Cardiac muscle cell (in vitro differentiated cells and primary cell): Measurements from ENCODE around the gene SLC47A2. TPM values are rescaled to one million over a fixed set of nuclear protein-coding genes. Genes with fewer than 3 reads are reported as not detected.

Source experiments
- DNase-seq, 2 donors: peaks; one replicate each; pipeline versions ENCODE4 v3.0.0 to v3.0.0-alpha.2; 2010 to 2017; ENCODE audit warnings: low read depth in 1 of 2, low spot score in 1 of 2
- H3K27ac ChIP-seq: fragments of 200-600 bp; sonication (generic); 2 replicates; pipeline ENCODE4 v1.5.1; 2016
- H3K27me3 ChIP-seq: fragments of 200-600 bp; sonication (generic); 2 replicates; pipeline ENCODE4 v1.6.0; 2016; ENCODE audit warnings: control low read depth
- H3K36me3 ChIP-seq: fragments of 200-600 bp; sonication (generic); 2 replicates; pipeline ENCODE4 v1.5.1; 2016; ENCODE audit warnings: control low read depth
- H3K4me1 ChIP-seq: fragments of 200-600 bp; sonication (generic); 2 replicates; pipeline ENCODE4 v1.8.1; 2017; ENCODE audit warnings: low read depth, mild to moderate bottlenecking, mixed run types
- H3K4me3 ChIP-seq: fragments of 200-600 bp; sonication (generic); 2 replicates; pipeline ENCODE4 v1.5.1; 2016; ENCODE audit warnings: mild to moderate bottlenecking
- H3K9me3 ChIP-seq: fragments of 200-600 bp; sonication (generic); 2 replicates; pipeline ENCODE4 v1.5.1; 2017; ENCODE audit warnings: low read depth, mild to moderate bottlenecking, control low read depth
- CTCF ChIP-seq: IDR thresholded peaks from 2 replicates; pipeline ENCODE4 v1.5.1; 2012; ENCODE audit warnings: low read depth, mild to moderate bottlenecking, low read length
- polyA plus RNA-seq: library from polyadenylated mRNA; unstranded; fragments of >200 nt; fragmentation: Nextera tagmentation; extraction: Ambion mirVana; gene quantifications from 2 replicates; pipeline ENCODE4 v1.2.1, GENCODE V29; 2016
- total RNA-seq: library from RNA; depleted of rRNA; stranded (reverse); fragments of >200 nt; gene quantifications from 2 replicates; pipeline ENCODE4 v1.2.3, GENCODE V29; 2016

The SLC47A2 gene
- total and polyA plus RNA-seq, 2 experiments from 2014 or later = 0.27 to 0.37 TPM

GRCh38 chr17:19744922-19745757 is 28.8 kb upstream of the SLC47A2 start:
- Histone ChIP-seq H3K9me3 (no peaks in the 10 kb centered on the region), H3K4me1 (no peaks in the 10 kb centered on the region), H3K4me3 (peak overlapping the region; percentile 24), H3K27me3 (peaks cover 3% of the 10 kb centered on the region), H3K36me3 (no peaks in the 10 kb centered on the region), H3K27ac (no peak overlapping the region)
- TF ChIP-seq CTCF = peak; percentile 76
- DNase-seq = peak; percentile 80 to 92

GRCh38 chr17:19744492-19744891 is 28.1 kb upstream of the SLC47A2 start:
- TF ChIP-seq CTCF = no peak
- H3K4me3 ChIP-seq = peak overlapping the region; percentile 24
- H3K36me3 ChIP-seq = no peaks in the 10 kb centered on the region
- peaks cover 3% of the 10 kb centered on the region for H3K27me3 ChIP-seq
- DNase-seq = no peak
- no peaks in the 10 kb centered on the region for H3K4me1 ChIP-seq
- H3K9me3 ChIP-seq = no peaks in the 10 kb centered on the region
- H3K27ac ChIP-seq = no peak overlapping the region

- no peak for TF ChIP-seq CTCF
Observed at GRCh38 chr17:19743101-19744100, 27.0 kb upstream of the SLC47A2 start.

DNA sequence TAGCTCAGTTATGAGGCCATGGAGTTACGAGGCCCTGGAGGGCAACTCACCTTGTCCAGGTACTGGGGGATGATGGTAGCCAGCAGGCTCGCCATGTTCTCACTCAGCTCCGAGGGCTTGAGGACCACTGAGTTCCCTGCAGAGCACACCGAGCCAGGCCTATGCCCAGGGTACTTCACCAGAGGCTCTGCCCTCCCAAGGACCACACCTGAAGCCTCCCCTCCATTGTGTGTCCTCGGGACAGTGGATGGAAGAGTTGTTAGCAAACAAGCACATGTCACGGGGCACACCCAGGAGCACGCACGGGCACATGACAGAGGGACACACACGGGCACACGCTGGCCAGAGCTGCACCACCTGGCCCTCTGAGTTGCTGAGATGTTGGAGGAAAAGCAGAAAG is 26.1 kb upstream of the SLC47A2 start:
- no peaks in the 10 kb centered on the region for H3K9me3 ChIP-seq
- no peaks in the 10 kb centered on the region for H3K36me3 ChIP-seq
- H3K27me3 ChIP-seq = peaks cover 3% of the 10 kb centered on the region
- no peaks in the 10 kb centered on the region for H3K4me1 ChIP-seq
- DNase-seq = no peak
- TF ChIP-seq CTCF = no peak
- no peak overlapping the region for H3K27ac ChIP-seq
- no peak overlapping the region for H3K4me3 ChIP-seq

More at GRCh38 chr17:19743101-19744100, 27.0 kb upstream of the SLC47A2 start:
- peaks cover 3% of the 10 kb centered on the region for H3K27me3 ChIP-seq
- H3K9me3 ChIP-seq = no peaks in the 10 kb centered on the region
- no peak for DNase-seq
- H3K4me3 ChIP-seq = no peak overlapping the region
- no peaks in the 10 kb centered on the region for H3K4me1 ChIP-seq
- H3K36me3 ChIP-seq = no peaks in the 10 kb centered on the region
- H3K27ac ChIP-seq = no peak overlapping the region

DNA sequence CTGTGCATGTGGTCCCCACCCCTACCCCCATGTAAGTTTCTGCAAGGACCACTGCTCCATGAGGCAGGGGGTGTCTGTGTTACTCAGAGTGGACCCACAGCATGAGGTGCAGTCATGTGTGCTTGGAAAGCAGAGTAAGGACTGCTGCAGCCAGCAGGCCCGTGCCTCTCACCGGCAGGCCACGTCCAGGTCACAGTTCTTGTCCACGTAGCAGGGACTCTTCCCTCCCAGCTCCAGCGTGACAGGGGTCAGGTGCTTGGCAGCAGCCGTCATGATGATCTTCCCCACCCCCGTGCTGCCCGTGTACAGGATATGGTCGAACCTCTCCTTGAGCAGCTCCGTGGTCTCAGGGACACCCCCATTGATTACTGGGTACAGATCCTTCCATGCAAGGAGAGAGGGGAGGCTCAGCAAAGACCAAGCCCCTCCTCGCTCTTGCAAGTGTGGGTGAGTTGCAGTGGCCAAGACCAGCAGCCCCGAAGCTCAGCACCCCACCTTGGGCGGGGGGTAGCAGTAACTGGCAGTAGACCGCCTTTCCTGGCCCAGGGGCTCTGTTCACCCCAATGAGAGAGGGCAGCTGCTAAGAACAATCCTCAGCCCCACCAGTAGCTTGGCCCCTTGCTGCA is 25.6 kb upstream of the SLC47A2 start:
- Histone ChIP-seq H3K9me3 (no peaks in the 10 kb centered on the region), H3K4me1 (no peaks in the 10 kb centered on the region), H3K27ac (no peak overlapping the region), H3K27me3 (peaks cover 3% of the 10 kb centered on the region), H3K36me3 (no peaks in the 10 kb centered on the region), H3K4me3 (no peak overlapping the region)
- no peak for DNase-seq
- TF ChIP-seq CTCF = no peak
